ENCODE results near the gene CAMSAP2. TPM values are rescaled to one million over a fixed set of nuclear protein-coding genes. Genes with fewer than 3 reads are reported as not detected.
"Not testable (repeated sequence)": the region's sequence is repeated elsewhere in the genome, so short reads cannot be mapped to it uniquely, and the experiment has no call there.

CAMSAP2 gene
- total RNA-seq, 6 donors from 2014 or later: 19.9 to 45.1 (median 28.0) TPM

- no peak for DNase-seq
These were observed 73.0 kb downstream of the CAMSAP2 start for GRCh38 chr1:200811704-200812103.

GRCh38 chr1:200816624-200817224 lies 78.0 kb downstream of the CAMSAP2 start:
- not testable (repeated sequence) for H3K27ac ChIP-seq; ATAC-seq (ENCODE audit: low FRiP score in 2 of 2); H3K9me3 ChIP-seq; H3K4me1 ChIP-seq; H3K4me3 ChIP-seq; DNase-seq; H3K27me3 ChIP-seq
- 86 to 89% methylated on average over 20 to 23 of the region's 26 CpGs for WGBS, 2 donors
- H3K36me3 ChIP-seq: peaks cover 0 to 15% (median 0%) of the 10 kb centered on the region in 4 donors

More at GRCh38 chr1:200811704-200812103, 73.0 kb downstream of the CAMSAP2 start:
- H3K36me3 ChIP-seq: peaks cover 0 to 21% (median 2%) of the 10 kb centered on the region in 4 donors
- no peak overlapping the region for H3K4me3 ChIP-seq
- H3K27ac ChIP-seq: no peak overlapping the region
- WGBS, 2 donors: 63 to 77% methylated on average over 4 of the region's 4 CpGs
- no peak for ATAC-seq (ENCODE audit: low FRiP score in 2 of 2)
- no peaks in the 10 kb centered on the region for H3K27me3 ChIP-seq
- H3K9me3 ChIP-seq: no peaks in the 10 kb centered on the region
- no peaks in the 10 kb centered on the region for H3K4me1 ChIP-seq
- no peak for TF ChIP-seq CTCF (IDR thresholded peaks at IDR 0.05)
- no peak for TF ChIP-seq POLR2A (IDR thresholded peaks at IDR 0.05)
- no peak for TF ChIP-seq EP300 (IDR thresholded peaks at IDR 0.05)
- TF ChIP-seq POLR2AphosphoS5 (IDR thresholded peaks at IDR 0.05): no peak

GRCh38 chr1:200818248-200818647 lies 79.6 kb downstream of the CAMSAP2 start:
- peaks cover 0 to 4% (median 0%) of the 10 kb centered on the region in 4 donors for H3K4me1 ChIP-seq
- H3K36me3 ChIP-seq: peaks cover 0 to 15% (median 0%) of the 10 kb centered on the region in 4 donors
- DNase-seq (no peak), ATAC-seq (ENCODE audit: low FRiP score in 2 of 2) (no peak)
- H3K9me3 ChIP-seq: no peaks in the 10 kb centered on the region
- no peak for TF ChIP-seq POLR2A (IDR thresholded peaks at IDR 0.05)
- no peak for TF ChIP-seq EP300 (IDR thresholded peaks at IDR 0.05)
- no peak for TF ChIP-seq POLR2AphosphoS5 (IDR thresholded peaks at IDR 0.05)
- TF ChIP-seq CTCF (IDR thresholded peaks at IDR 0.05): no peak
- no peak overlapping the region for H3K27ac ChIP-seq
- no peaks in the 10 kb centered on the region for H3K27me3 ChIP-seq
- H3K4me3 ChIP-seq: no peak overlapping the region
- WGBS, 2 donors: 67 to 69% methylated on average over 1 of the region's 1 CpG

GRCh38 chr1:200819726-200820125 lies 81.0 kb downstream of the CAMSAP2 start:
- Histone ChIP-seq H3K27me3 (no peaks in the 10 kb centered on the region), H3K9me3 (no peaks in the 10 kb centered on the region), H3K27ac (no peak overlapping the region), H3K4me3 (no peak overlapping the region), H3K4me1 (peaks cover 0 to 4% (median 0%) of the 10 kb centered on the region in 4 donors), H3K36me3 (peaks cover 0 to 15% (median 0%) of the 10 kb centered on the region in 4 donors)
- WGBS, 2 donors: 95 to 100% methylated on average over 2 of the region's 2 CpGs
- ATAC-seq (ENCODE audit: low FRiP score in 2 of 2) (no peak), DNase-seq (no peak)
- TF ChIP-seq POLR2AphosphoS5 (IDR thresholded peaks at IDR 0.05): no peak

GRCh38 chr1:200831091-200831490 lies 92.4 kb downstream of the CAMSAP2 start:
- TF ChIP-seq POLR2A (IDR thresholded peaks at IDR 0.05) (no peak), POLR2AphosphoS5 (IDR thresholded peaks at IDR 0.05) (no peak), EP300 (IDR thresholded peaks at IDR 0.05) (no peak), CTCF (IDR thresholded peaks at IDR 0.05) (no peak)
- no peaks in the 10 kb centered on the region for H3K9me3 ChIP-seq
- no peak overlapping the region for H3K4me3 ChIP-seq
- H3K36me3 ChIP-seq: peaks cover 0 to 7% (median 0%) of the 10 kb centered on the region in 4 donors
- no peak overlapping the region for H3K27ac ChIP-seq
- H3K27me3 ChIP-seq: no peaks in the 10 kb centered on the region
- ATAC-seq (ENCODE audit: low FRiP score in 2 of 2) (no peak), DNase-seq (no peak)
- 72 to 90% methylated on average over 2 of the region's 2 CpGs for WGBS, 2 donors
- no peaks in the 10 kb centered on the region for H3K4me1 ChIP-seq

GRCh38 chr1:200834383-200834782 lies 95.7 kb downstream of the CAMSAP2 start:
- DNase-seq (no peak), ATAC-seq (ENCODE audit: low FRiP score in 2 of 2) (no peak)
- Histone ChIP-seq H3K27me3 (no peaks in the 10 kb centered on the region), H3K9me3 (no peaks in the 10 kb centered on the region), H3K36me3 (peaks cover 0 to 14% (median 0%) of the 10 kb centered on the region in 4 donors), H3K4me3 (no peak overlapping the region), H3K27ac (no peak overlapping the region), H3K4me1 (no peaks in the 10 kb centered on the region)
- TF ChIP-seq CTCF (IDR thresholded peaks at IDR 0.05) (no peak), EP300 (IDR thresholded peaks at IDR 0.05) (no peak), POLR2AphosphoS5 (IDR thresholded peaks at IDR 0.05) (no peak), POLR2A (IDR thresholded peaks at IDR 0.05) (no peak)
- 90 to 94% methylated on average over 3 to 5 of the region's 5 CpGs for WGBS, 2 donors

Measured in upper lobe of left lung (tissue), 6 donors.